Left cardiac atrium (tissue), 4 donors: ENCODE data around the gene PRPS1. TPM values are rescaled to one million over a fixed set of nuclear protein-coding genes. Genes with fewer than 3 reads are reported as not detected.
"Not testable (repeated sequence)": the region's sequence is repeated elsewhere in the genome, so short reads cannot be mapped to it uniquely, and the experiment has no call there.

Experiments
- ATAC-seq, 2 donors: fragments of 200-7000 bp; cut with Tn5 transposase; one replicate each; pipeline ENCODE4 v1.9.1; 2020; ENCODE audit warnings: mild to moderate bottlenecking in 2 of 2, moderate library complexity in 2 of 2
- DNase-seq: peaks from one replicate; pipeline ENCODE4 v3.0.0-alpha.2; 2020
- intact Hi-C, 2 donors: fragments of 100-400 bp; cut with DNase I; formaldehyde crosslinking; loops; one replicate each; pipeline versions ENCODE4 v1.14.1 to v1.15.1; 2022 to 2023
- total RNA-seq, 2 donors: library from RNA; stranded (reverse); fragmentation: NEBNext Ultra II Directional; extraction: Animal tissue kit (Norgen Biotek cat#: 25700); gene quantifications; one replicate each; pipeline ENCODE4 v1.2.1, GENCODE V29; 2021
- donor health status: DM: no; HTN: yes; CAD: no.
- donor health status: DM: no; HTN: yes; CAD: no; lungs with severe emphysema.
- donor health status: DM: yes; HTN: yes; CAD: no.
- donor health status: Dilated cardiomyopathy.

Gene PRPS1
- total RNA-seq, 2 donors from 2014 or later: 24.3 to 29.1 TPM

GRCh38 chrX:107685586-107685985 lies 57.3 kb downstream of the PRPS1 start:
- intact Hi-C loops, DNase-seq, ATAC-seq: not testable (repeated sequence)

GRCh38 chrX:107686026-107686425 lies 57.7 kb downstream of the PRPS1 start:
- intact Hi-C loops: no loop called here
- no peak for ATAC-seq

GRCh38 chrX:107686792-107687191 lies 58.5 kb downstream of the PRPS1 start:
- no peak for DNase-seq

More at GRCh38 chrX:107686026-107686425, 57.7 kb downstream of the PRPS1 start:
- no peak for DNase-seq

DNA sequence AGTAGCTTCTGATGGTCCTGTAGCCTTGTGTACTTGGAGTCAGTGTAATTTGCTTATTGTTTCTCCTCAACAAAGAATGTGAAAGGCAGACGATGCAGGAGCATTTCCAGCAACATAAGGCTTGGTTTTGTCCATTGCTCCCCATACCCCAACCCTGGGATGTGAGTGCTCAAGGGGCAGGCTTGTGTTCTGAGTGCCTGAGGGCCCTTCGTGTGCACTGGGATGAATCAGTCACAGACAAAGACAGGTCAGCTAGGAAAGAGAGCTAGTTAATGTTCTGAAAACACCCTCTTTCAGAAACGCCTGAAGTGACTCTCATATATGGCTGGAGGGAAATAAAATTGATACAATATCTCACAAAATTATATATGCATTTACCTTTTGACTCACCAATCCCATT lies 59.1 kb downstream of the PRPS1 start:
- ATAC-seq: no peak
- DNase-seq: no peak
- intact Hi-C loops: no loop called here

More at GRCh38 chrX:107686792-107687191, 58.5 kb downstream of the PRPS1 start:
- ATAC-seq: no peak
- intact Hi-C loops: no loop called here

DNA sequence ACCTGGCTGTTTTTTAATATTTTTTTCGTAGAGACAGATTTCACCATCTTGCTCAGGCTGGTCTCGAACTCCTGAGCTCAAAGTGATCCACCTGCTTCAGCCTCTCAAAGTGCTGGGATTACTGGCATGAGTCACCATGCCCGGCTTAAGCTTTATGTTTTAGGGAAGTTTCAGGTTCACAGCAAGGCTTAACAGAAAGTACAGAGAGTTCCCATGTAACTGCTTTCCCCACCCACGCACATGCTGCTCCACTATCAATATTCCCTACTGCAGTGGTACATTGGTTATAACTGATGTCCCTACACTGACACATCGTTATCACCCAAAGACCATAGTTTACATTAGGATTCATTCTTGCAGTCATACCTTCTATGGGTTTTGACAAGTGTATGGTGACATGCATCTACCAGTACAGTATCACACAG lies 62.7 kb downstream of the PRPS1 start:
- intact Hi-C loops: no loop called here
- DNase-seq (no peak), ATAC-seq (no peak)

GRCh38 chrX:107699616-107700015 lies 71.3 kb downstream of the PRPS1 start:
- DNase-seq (no peak), ATAC-seq (no peak)
- intact Hi-C loops: no loop called here

GRCh38 chrX:107700317-107700774 lies 72.0 kb downstream of the PRPS1 start:
- DNase-seq: no peak
- peak; percentile 81 to 86 for ATAC-seq
- intact Hi-C loops: no loop called here

Other genes with a start within 250 kb of the PRPS1 start
- under 1 TPM; 0.08 to 0.15 TPM for gene FRMPD3, start 178.9 kb upstream of the PRPS1 start, total RNA-seq
- gene TSC22D3, start 147.3 kb downstream of the PRPS1 start, total RNA-seq: 100 to 1,000 TPM in 1 of 2 donors, 10 to 100 TPM in 1; 56.2 to 119 TPM
- gene NCBP2L, start 149.2 kb downstream of the PRPS1 start, total RNA-seq: not detected
- gene MID2, start 197.4 kb downstream of the PRPS1 start, total RNA-seq: 1 to 10 TPM; 7.5 to 8.5 TPM